GM21576 (cell line): ENCODE measurements around the gene HPCAL1.

Experiments
- ATAC-seq: cut with Tn5 transposase; IDR thresholded peaks from one replicate; pipeline ENCODE4 v1.9.1; 2021; ENCODE audit warnings: mild to moderate bottlenecking, moderate library complexity; ENCODE audit not compliant: unreplicated experiment

HPCAL1 gene

DNA sequence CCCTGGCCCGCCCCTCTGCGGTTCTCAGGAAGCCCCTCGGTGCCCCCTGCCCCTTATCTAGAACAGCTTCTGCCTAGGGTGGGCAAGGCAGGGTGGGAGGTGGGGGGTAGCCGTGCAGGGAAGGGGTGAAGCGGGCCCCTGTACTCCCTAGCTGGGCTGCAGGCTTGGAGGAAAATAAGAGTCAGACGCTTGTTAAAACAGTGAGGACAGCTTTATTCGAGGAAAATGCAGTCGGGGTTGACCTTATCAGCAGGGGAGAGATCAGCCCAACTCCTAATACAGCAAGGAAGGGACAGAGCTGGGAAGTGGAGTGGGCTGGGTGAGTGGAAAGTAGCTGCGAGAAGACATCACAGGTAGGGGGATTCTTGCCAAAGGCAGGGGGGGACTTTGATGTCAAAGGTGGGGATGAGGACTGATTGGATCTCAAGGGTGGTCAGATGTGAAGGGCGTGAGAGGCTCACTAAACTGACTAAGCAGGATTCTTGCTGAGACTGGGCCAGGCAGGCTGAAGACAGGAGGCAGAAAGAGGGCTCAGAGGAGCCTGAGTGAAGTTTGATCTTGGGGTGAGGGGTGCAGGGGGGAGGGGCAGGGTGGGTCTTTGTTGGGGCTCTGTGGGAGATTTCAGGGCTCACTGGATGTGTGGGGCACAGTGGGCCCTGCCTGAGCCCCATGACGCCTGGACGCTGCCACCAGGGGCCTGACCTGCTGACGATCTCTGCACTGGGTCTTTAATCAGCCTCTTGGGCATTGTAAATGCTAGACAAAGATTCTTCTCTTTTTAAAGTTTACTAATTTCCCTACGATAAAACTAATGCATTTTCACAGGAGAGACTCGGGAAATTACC lies 29.9 kb downstream of the HPCAL1 start:
- ATAC-seq = no peak

GRCh38 chr2:10333247-10333613 lies 30.5 kb downstream of the HPCAL1 start:
- ATAC-seq = no peak

GRCh38 chr2:10333966-10334365 lies 31.3 kb downstream of the HPCAL1 start:
- ATAC-seq = no peak

GRCh38 chr2:10335046-10335840 lies 32.5 kb downstream of the HPCAL1 start:
- ATAC-seq = no peak

- ATAC-seq = no peak
Measured at GRCh38 chr2:10336283-10336682, 33.6 kb downstream of the HPCAL1 start.

DNA sequence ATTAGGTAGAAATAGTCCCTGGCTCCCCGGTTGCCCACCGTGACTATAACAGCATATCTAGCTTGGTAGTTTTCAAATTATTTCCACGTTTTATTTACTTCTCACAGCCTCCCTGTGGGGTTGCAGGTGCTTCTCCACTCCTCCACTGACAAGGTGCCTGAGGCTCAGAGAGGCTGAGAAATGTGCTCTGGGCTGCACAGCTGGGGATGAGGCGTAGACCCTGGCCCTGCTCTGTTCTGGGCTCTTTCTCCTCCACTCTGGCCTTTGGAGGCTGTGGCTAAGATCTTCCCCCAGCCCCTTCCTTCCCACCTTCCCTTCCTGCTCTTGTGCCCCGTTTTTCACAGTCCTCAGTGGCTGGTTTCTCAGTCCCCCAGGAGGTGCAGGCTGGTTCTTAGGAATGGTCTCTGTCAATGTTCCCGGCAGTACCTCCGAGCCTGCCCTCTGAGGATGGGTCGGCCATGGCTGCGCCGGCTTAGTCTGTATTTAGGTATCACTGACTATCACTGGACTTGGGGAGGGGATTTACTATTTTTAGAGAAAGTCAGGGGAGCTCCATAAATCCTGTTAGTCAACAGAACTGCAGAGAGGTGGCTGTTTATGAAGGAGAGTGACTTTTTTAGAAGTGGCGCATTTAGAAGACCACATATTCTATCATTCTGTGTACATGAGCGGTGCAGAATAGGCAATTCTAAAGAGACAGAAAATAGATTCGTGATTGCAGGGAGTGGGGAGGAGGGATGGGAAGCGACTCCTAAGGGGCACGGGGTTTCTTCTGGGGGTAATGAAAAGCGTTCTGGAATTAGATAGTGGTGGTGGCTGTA lies 35.0 kb downstream of the HPCAL1 start:
- ATAC-seq = no peak

GRCh38 chr2:10338270-10339188 lies 35.8 kb downstream of the HPCAL1 start:
- ATAC-seq = no peak

DNA sequence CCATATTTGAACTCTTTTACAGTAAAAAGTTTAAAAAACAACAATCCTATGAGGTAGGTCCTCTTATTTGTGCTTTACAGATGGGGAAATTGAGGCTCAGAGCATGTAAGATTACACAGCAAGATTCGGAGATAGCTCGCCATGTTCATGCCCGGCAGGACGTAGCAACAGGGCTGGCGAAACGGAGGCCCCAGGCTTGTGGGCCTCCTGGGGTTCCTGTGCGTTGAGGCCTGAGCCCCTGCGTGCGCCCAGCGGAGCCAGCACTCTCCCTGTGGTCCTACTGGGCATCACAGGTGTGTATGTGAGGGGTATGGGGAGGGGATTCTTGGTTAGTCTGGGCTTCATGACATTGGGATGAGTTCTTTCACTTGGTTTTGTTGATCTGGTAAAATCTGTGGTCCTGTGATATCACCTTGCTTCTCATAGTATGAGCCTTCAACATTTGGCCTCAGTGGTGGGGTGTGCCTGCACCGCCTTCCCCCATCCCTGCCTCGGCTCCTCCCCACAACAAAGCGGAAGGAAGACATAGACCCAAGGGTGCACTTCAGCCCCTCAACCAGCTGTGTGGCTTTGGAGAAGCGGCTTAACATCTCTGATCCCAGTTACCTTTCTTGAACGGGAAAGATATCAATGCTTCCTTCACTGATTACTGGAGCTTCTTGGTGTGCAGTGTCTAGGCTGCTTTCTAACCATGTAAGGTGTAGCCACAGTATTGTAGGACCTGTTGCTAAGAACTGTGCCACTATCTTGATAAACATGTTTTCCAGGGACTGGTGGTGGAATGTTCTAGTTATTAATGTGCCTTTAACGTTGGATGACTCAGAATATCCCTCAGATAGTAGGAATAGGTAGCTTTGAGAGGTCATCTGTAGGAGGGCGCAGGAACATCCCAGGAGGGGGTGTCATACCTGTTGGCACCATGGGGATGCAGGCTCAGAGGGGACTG lies 37.2 kb downstream of the HPCAL1 start:
- no peak for ATAC-seq

- no peak for ATAC-seq
Measured at GRCh38 chr2:10340593-10340975, 37.9 kb downstream of the HPCAL1 start.

DNA sequence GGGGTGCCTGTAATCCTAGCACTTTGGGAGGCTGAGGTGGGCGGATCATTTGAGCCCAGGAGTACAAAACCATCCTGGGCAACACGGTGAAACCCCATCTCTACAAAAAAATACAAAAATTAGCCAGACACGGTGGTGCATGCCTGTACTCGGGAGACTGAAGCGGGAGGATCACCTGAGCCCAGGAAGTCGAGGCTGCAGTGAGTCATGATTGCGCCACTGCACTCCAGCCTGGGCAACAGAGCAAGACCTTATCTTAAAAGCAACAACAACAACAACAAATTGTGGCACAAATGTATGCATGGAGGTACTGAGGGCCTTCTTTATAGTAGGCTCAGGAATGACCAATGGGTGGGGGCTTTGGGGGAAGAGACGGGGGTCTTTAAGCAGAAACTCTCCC lies 38.5 kb downstream of the HPCAL1 start:
- ATAC-seq = no peak

DNA sequence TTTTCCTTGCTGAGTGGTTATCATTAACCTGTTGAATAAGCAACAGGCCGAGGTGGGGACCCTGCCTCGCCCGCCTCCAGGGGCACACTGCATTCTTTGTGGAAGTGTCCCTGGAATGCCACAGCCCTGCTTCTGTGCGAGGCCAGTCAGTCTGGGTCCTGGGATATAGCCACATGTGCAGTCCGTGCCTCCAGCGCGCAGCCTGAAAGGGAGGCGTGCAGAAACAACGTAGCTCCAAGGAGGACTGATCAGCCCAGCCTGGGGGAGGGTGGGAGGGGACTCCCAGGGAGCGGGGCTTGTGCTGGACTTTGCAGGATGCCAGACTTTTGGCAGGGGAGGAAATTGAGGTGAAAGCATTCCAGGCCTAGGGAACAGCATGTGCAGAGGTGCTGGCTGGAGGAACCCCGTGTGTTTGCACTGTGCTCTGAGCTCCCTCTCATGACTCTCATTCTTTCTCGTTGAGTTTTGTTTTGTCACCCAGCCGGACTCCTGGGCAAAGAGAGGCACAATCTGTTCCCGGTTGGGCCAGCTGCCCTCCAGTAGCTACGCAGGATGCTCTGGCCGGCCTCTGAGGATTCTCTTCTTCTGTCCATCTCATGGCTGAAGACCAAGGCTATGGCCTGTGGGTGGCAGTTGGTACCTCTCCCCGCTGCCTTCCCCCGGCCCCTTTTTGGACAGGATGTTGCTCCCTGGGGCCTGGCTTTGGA lies 39.7 kb downstream of the HPCAL1 start:
- no peak for ATAC-seq

DNA sequence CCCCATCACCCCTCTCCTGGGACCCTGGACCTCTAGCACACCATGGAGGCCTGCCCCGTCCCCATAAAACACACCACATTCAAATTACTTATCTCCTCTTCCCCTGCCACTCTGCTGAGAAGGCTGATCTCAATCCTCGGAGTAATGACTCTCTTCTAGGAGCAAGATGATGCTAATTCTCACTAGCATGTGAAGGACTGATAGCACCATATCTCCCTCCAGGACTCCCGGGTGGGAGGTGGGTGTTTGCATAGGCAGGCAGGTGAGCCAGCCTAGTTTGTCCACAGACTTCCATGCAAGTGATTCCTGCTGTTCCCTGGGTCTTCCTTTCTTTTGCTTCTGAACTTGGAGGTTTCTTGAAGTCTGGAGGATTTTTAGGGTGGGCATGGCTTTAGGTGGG lies 40.5 kb downstream of the HPCAL1 start:
- no peak for ATAC-seq

- ATAC-seq = no peak
Measured at GRCh38 chr2:10343658-10344057, 41.0 kb downstream of the HPCAL1 start.

- ATAC-seq = no peak
Measured at GRCh38 chr2:10344105-10345066, 41.7 kb downstream of the HPCAL1 start.

DNA sequence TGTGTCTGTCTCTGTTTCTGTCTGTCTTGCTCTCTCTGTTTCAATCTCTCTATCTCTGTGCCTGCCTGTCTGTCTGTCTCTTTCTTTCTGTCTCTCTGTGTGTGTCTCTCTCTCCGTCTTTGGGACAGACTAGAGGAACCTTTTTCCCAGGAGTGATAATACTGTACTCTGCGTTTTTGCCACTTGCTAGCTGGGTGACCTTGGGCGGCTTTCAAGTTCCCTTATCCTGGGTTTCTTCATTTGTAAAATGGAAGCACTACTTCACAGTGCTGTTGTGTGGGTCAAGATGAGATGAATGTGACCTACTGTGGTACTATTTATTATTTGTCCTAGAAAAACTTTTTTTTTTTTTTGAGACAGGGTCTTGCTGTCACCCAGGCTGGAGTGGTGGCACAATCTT lies 42.4 kb downstream of the HPCAL1 start:
- ATAC-seq = no peak

- ATAC-seq = no peak
Measured at GRCh38 chr2:10345813-10346212, 43.1 kb downstream of the HPCAL1 start.

- ATAC-seq = no peak
Measured at GRCh38 chr2:10346929-10347561, 44.3 kb downstream of the HPCAL1 start.
